Stimulated activated naive CD8-positive, alpha-beta T cell treated with anti-CD3 and anti-CD28 coated beads, Interleukin-15, amount 100 ng/mL, for 72 hours (primary cell): ENCODE data around the gene TCF12.

Experiments
- ATAC-seq: fragments of 150-1000 bp; cut with Tn5 transposase; 2 replicates; pipeline ENCODE4 v1.10.0; 2021; ENCODE audit warnings: mild to moderate bottlenecking, moderate library complexity
- DNase-seq, 2 donors: peaks; one replicate each; pipeline ENCODE4 v3.0.0; 2021 to 2022
- H3K27ac Mint-ChIP-seq, 2 donors: one replicate each; pipeline ENCODE4 v1.8.0; 2022; ENCODE audit warnings: mild to moderate bottlenecking in 2 of 2, mixed read lengths in 2 of 2, moderate library complexity in 2 of 2
- H3K27me3 Mint-ChIP-seq: one replicate; pipeline ENCODE4 v1.8.0; 2022; ENCODE audit warnings: mixed read lengths
- H3K4me1 Mint-ChIP-seq: one replicate; pipeline ENCODE4 v1.8.0; 2022; ENCODE audit warnings: mild to moderate bottlenecking, mixed read lengths
- H3K4me3 Mint-ChIP-seq, 2 donors: one replicate each; pipeline ENCODE4 v1.8.0; 2022; ENCODE audit warnings: mild to moderate bottlenecking in 2 of 2, mixed read lengths in 2 of 2, moderate library complexity in 1 of 2
- H3K9me3 Mint-ChIP-seq, 2 donors: one replicate each; pipeline ENCODE4 v1.8.0; 2022; ENCODE audit warnings: mixed read lengths in 2 of 2

The TCF12 gene

DNA sequence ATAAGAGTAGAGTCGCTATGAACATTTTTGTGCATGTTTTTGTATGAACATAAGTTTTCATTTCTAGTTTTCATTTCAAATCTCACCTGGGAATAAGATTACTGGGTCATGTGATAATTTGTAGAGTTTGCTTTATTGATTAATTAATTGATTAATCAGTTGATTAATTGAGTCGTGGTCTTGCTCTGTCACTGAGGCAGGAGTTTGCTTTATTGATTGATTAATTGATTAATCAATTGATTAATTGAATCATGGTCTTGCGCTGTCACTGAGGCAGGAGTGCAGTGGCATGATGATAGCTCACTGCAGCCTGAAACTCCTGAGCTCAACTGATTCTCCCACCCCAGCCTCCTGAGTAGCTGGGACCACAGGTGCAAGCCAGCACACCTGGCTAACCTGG lies 111.6 kb downstream of the TCF12 start:
- Mint-ChIP-seq H3K4me3 (no peak overlapping the region), H3K27ac (no peak overlapping the region), H3K4me1 (peaks cover 29% of the 10 kb centered on the region), H3K27me3 (no peaks in the 10 kb centered on the region), H3K9me3 (no peaks in the 10 kb centered on the region)
- ATAC-seq (no peak), DNase-seq (no peak)

GRCh38 chr15:57031082-57031481 lies 112.6 kb downstream of the TCF12 start:
- Mint-ChIP-seq H3K4me1 (peaks cover 28% of the 10 kb centered on the region), H3K27me3 (no peaks in the 10 kb centered on the region), H3K27ac (peak overlapping the region in 1 of 2 donors; percentile 46), H3K9me3 (no peaks in the 10 kb centered on the region), H3K4me3 (no peak overlapping the region)
- DNase-seq, result no peak
- ATAC-seq, result no peak

DNA sequence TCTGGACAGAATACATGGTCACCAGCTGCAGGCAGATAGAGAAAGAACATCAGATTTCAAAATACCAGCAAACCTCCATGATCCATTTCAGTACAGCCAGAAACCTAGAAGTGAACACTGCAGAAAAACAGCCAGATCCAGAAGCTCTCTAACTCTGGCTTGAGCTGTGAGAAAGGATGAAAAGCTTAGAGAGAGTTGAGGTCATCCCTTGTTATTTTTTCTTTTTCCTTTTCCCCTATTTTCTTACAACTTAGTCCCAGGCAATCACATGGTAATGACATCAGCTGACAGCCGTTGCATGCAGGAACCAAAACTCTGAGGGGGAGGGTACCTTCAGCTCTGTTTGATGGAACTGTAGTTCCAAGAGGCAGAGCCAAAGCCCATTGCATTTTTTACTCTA lies 113.2 kb downstream of the TCF12 start:
- Mint-ChIP-seq H3K9me3 (no peaks in the 10 kb centered on the region), H3K27ac (no peak overlapping the region), H3K4me1 (peaks cover 33% of the 10 kb centered on the region), H3K27me3 (no peaks in the 10 kb centered on the region), H3K4me3 (no peak overlapping the region)
- ATAC-seq, result no peak
- DNase-seq, result no peak

DNA sequence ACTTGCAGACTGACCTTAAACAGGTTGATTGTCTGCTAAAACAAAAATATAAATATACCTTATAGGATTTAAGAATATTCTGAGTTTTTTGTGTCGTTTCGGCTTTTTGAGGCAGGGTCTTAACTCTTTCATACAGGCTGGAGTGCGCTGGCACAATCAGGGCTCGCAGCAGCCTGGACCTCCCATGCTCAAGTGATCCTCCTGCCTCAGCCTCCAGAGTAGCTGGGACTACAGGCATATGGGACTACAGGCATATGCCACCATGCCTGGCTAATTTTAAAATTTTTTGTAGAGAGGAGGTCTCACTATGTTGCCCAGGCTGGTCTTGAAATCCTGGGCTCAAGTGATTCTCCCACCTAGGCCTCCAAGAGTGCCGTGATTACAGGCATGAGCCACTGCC lies 113.9 kb downstream of the TCF12 start:
- DNase-seq, result no peak
- Mint-ChIP-seq H3K9me3 (no peaks in the 10 kb centered on the region), H3K27ac (no peak overlapping the region), H3K27me3 (no peaks in the 10 kb centered on the region), H3K4me1 (peaks cover 41% of the 10 kb centered on the region), H3K4me3 (no peak overlapping the region)
- no peak for ATAC-seq

DNA sequence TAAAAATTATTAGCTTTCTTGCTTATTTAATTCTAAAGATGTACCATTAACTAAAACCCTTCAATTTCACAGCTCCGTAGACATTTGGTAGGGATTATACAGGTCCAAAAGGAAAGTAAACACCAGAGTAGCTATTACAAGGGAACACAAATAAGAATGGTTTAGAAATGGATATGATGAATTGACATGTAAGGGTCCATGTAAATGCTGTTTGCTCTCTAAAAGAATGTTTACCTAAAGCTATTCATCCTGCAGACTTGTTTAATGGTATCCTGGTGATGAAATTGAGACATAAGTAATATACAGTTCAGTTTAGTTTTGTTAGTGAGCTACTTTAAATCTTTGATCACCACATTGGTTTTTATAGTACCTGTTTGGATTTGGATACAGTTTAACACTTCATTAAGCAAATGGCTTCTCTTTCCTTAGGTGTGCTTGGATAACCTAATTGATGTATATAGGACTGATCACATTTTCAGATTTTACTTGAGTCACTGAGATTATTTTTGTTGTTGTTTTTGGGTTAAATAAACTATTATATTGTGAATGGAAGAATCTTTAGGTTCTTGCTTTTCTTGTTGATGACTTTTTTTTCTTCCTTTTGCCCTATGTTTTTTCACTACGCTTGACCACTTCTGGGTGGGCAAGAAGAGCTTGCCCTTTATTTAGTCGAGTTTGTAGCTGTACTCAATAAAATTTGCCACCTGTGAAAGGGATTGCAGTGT lies 115.4 kb downstream of the TCF12 start:
- Mint-ChIP-seq H3K27ac (no peak overlapping the region), H3K4me1 (peaks cover 56% of the 10 kb centered on the region), H3K4me3 (no peak overlapping the region), H3K27me3 (no peaks in the 10 kb centered on the region), H3K9me3 (peaks cover 0 to 5% of the 10 kb centered on the region in 2 donors)
- ATAC-seq, result no peak
- no peak for DNase-seq

- H3K4me1 Mint-ChIP-seq, result peaks cover 62% of the 10 kb centered on the region
- no peak overlapping the region for H3K27ac Mint-ChIP-seq
Measured at GRCh38 chr15:57034613-57035012, 116.2 kb downstream of the TCF12 start.

GRCh38 chr15:57035664-57036063 lies 117.2 kb downstream of the TCF12 start:
- Mint-ChIP-seq H3K4me1 (peaks cover 58% of the 10 kb centered on the region), H3K27ac (no peak overlapping the region), H3K4me3 (no peak overlapping the region), H3K9me3 (peaks cover 0 to 5% of the 10 kb centered on the region in 2 donors), H3K27me3 (no peaks in the 10 kb centered on the region)
- ATAC-seq (no peak), DNase-seq (no peak)

More at GRCh38 chr15:57034613-57035012, 116.2 kb downstream of the TCF12 start:
- DNase-seq, result no peak
- Mint-ChIP-seq H3K4me3 (no peak overlapping the region), H3K27me3 (no peaks in the 10 kb centered on the region), H3K9me3 (peaks cover 0 to 5% of the 10 kb centered on the region in 2 donors)
- no peak for ATAC-seq

GRCh38 chr15:57036352-57036751 lies 117.9 kb downstream of the TCF12 start:
- Mint-ChIP-seq H3K27me3 (no peaks in the 10 kb centered on the region), H3K4me1 (peaks cover 53% of the 10 kb centered on the region), H3K9me3 (peaks cover 0 to 5% of the 10 kb centered on the region in 2 donors), H3K4me3 (no peak overlapping the region), H3K27ac (no peak overlapping the region)
- DNase-seq (no peak), ATAC-seq (no peak)

DNA sequence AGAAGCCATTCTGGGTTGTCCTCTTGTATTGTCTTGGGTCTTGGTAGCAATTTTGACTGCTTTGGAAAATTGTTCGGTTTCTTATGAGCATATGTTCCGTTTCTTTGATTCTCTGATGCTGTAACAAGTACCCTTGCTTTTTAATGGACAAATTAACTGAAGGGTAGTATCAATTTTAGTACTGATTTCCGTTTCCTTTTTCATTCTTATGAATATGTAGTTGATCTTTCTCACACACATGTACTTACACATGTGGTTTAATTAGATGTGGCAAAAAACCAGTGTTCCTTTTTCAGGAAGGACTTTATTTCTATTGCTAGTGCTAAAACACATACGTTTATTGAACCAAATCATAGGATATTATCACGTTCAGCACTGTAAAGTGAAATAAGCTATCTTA lies 119.1 kb downstream of the TCF12 start:
- no peak for DNase-seq
- Mint-ChIP-seq H3K9me3 (peaks cover 0 to 5% of the 10 kb centered on the region in 2 donors), H3K4me1 (peaks cover 45% of the 10 kb centered on the region), H3K27ac (no peak overlapping the region), H3K27me3 (no peaks in the 10 kb centered on the region), H3K4me3 (peak overlapping the region in 1 of 2 donors; percentile 8)
- ATAC-seq, result no peak

DNA sequence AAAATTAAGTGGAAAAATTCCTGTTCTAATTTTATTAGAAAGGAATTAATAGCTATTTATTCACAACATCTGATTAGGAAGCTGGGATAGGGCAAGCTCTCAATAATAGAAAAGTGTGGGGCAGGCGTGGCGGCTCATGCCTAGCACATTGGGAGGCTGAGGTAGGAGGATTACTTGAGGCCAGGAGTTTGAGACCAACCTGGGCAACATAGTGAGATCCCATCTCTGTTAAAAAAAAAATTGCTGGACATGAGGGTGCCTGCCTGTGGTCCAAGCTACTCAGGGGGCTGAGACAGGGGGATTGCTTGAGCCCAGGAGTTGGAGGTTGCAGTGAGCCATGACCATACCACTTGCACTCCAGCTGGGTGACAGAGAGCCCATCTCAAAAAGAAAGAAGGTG lies 119.6 kb downstream of the TCF12 start:
- Mint-ChIP-seq H3K4me3 (no peak overlapping the region), H3K9me3 (peaks cover 0 to 5% of the 10 kb centered on the region in 2 donors), H3K4me1 (peaks cover 45% of the 10 kb centered on the region), H3K27me3 (no peaks in the 10 kb centered on the region), H3K27ac (peak overlapping the region in 1 of 2 donors; percentile 78)
- DNase-seq, result no peak
- ATAC-seq, result no peak

- Mint-ChIP-seq H3K4me1 (peaks cover 45% of the 10 kb centered on the region), H3K27ac (no peak overlapping the region), H3K9me3 (peaks cover 0 to 5% of the 10 kb centered on the region in 2 donors), H3K27me3 (no peaks in the 10 kb centered on the region), H3K4me3 (no peak overlapping the region)
- ATAC-seq (no peak), DNase-seq (no peak)
Measured at GRCh38 chr15:57038496-57038895, 120.1 kb downstream of the TCF12 start.

DNA sequence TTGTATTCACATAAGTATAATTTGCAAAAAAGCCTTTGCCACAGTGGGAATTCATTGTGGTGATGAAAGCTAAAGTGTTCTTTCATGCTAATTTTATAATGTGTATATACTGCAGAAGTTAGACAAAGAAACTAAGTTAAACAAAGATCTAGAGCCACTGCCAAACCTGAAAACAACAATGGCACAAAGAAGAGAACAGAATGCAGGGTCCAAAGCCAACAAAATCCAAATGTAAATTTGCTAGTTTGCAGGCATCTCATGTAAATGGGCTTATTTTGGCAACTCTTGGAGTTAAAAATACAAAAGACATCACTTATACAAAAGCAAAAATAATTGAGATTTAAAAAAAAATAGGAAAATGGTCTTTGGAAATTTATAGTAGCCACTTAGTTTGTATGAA lies 123.0 kb downstream of the TCF12 start:
- Mint-ChIP-seq H3K27me3 (no peaks in the 10 kb centered on the region), H3K4me1 (peaks cover 43% of the 10 kb centered on the region), H3K4me3 (no peak overlapping the region), H3K27ac (no peak overlapping the region), H3K9me3 (peaks cover 0 to 5% of the 10 kb centered on the region in 2 donors)
- no peak for DNase-seq
- no peak for ATAC-seq

- no peak overlapping the region for H3K4me3 Mint-ChIP-seq
- H3K4me1 Mint-ChIP-seq, result peaks cover 16% of the 10 kb centered on the region
- H3K27ac Mint-ChIP-seq, result no peak overlapping the region
Measured at GRCh38 chr15:57044072-57044702, 125.7 kb downstream of the TCF12 start.

DNA sequence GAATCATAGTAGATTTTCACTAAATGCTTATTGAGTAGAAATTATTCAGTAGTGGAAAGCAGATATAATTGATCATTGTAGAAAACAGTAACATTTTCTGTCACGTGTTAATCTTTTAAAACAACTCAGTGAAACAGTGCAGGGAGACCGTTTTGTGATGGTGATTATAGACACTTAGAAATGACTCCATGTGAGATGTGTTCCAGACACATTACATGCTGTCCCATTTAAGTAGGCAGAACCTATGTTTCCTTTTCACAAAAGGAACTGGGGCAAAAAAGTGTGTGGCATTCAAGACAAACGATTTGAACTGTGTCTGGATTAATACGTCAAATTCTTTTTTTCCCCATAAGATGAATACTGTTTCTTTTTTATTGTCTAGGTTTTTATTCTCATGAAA lies 126.5 kb downstream of the TCF12 start:
- no peak for DNase-seq
- ATAC-seq, result no peak

More at GRCh38 chr15:57044072-57044702, 125.7 kb downstream of the TCF12 start:
- ATAC-seq (no peak), DNase-seq (no peak)
- Mint-ChIP-seq H3K27me3 (no peaks in the 10 kb centered on the region), H3K9me3 (no peaks in the 10 kb centered on the region)

GRCh38 chr15:57045741-57046382 lies 127.4 kb downstream of the TCF12 start:
- Mint-ChIP-seq H3K9me3 (no peaks in the 10 kb centered on the region), H3K4me1 (peaks cover 11% of the 10 kb centered on the region), H3K4me3 (no peak overlapping the region), H3K27me3 (no peaks in the 10 kb centered on the region), H3K27ac (no peak overlapping the region)
- DNase-seq (no peak), ATAC-seq (no peak)

More for the DNA sequence above, 126.5 kb downstream of the TCF12 start:
- no peaks in the 10 kb centered on the region for H3K27me3 Mint-ChIP-seq
- no peak overlapping the region for H3K4me3 Mint-ChIP-seq
- H3K9me3 Mint-ChIP-seq, result no peaks in the 10 kb centered on the region
- no peak overlapping the region for H3K27ac Mint-ChIP-seq
- H3K4me1 Mint-ChIP-seq, result peaks cover 11% of the 10 kb centered on the region

- H3K4me3 Mint-ChIP-seq, result no peak overlapping the region
- no peaks in the 10 kb centered on the region for H3K27me3 Mint-ChIP-seq
- H3K27ac Mint-ChIP-seq, result no peak overlapping the region
- DNase-seq (no peak), ATAC-seq (no peak)
- no peaks in the 10 kb centered on the region for H3K9me3 Mint-ChIP-seq
- H3K4me1 Mint-ChIP-seq, result peaks cover 28% of the 10 kb centered on the region
Measured at GRCh38 chr15:57048930-57049549, 130.6 kb downstream of the TCF12 start.
